Trophoblast cell (in vitro differentiated cells and primary cell): ENCODE data around the gene CIAO2B.

Experiments used
- DNase-seq, 2 donors: peaks; one replicate each; pipeline ENCODE4 v3.0.0-alpha.2; 2016
- H2AFZ ChIP-seq: 2 replicates; pipeline ENCODE4 v1.6.1; 2013; ENCODE audit warnings: low read length, moderate library complexity, mild to moderate bottlenecking; ENCODE audit not compliant: insufficient read depth, poor library complexity
- H2AK5ac ChIP-seq: 2 replicates; pipeline ENCODE4 v1.6.1; 2013; ENCODE audit warnings: mild to moderate bottlenecking, low read length
- H2BK120ac ChIP-seq: 2 replicates; pipeline ENCODE4 v1.6.1; 2013; ENCODE audit warnings: low read length, mild to moderate bottlenecking, moderate library complexity; ENCODE audit not compliant: insufficient read depth, poor library complexity
- H2BK12ac ChIP-seq: 2 replicates; pipeline ENCODE4 v1.6.1; 2013; ENCODE audit warnings: mild to moderate bottlenecking, low read length, moderate library complexity
- H2BK5ac ChIP-seq: 2 replicates; pipeline ENCODE4 v1.6.1; 2013; ENCODE audit warnings: low read length, low read depth, moderate library complexity, mild to moderate bottlenecking; ENCODE audit not compliant: poor library complexity
- H3K14ac ChIP-seq: 2 replicates; pipeline ENCODE4 v1.6.1; 2013; ENCODE audit warnings: mild to moderate bottlenecking, low read length
- H3K18ac ChIP-seq: 2 replicates; pipeline ENCODE4 v1.6.1; 2013; ENCODE audit warnings: mild to moderate bottlenecking, low read length
- H3K23ac ChIP-seq: 2 replicates; pipeline ENCODE4 v1.6.1; 2013; ENCODE audit warnings: low read length
- H3K27ac ChIP-seq: 2 replicates; pipeline ENCODE4 v1.5.1; 2013; ENCODE audit warnings: low read depth, mild to moderate bottlenecking, inconsistent platforms, low read length, moderate library complexity
- H3K27me3 ChIP-seq: 2 replicates; pipeline ENCODE4 v1.6.1; 2013; ENCODE audit warnings: inconsistent platforms, mild to moderate bottlenecking, low read length, moderate library complexity; ENCODE audit not compliant: insufficient read depth
- H3K36me3 ChIP-seq, 2 experiments: 1 replicate in 1 of 2; 2 replicates in 1 of 2; pipeline ENCODE4 v1.6.1; 2013; ENCODE audit warnings: low read length in 2 of 2, mild to moderate bottlenecking in 2 of 2, moderate library complexity in 1 of 2; ENCODE audit not compliant: insufficient read depth in 2 of 2, control insufficient read depth in 1 of 2
- H3K4ac ChIP-seq: 2 replicates; pipeline ENCODE4 v1.6.1; 2013; ENCODE audit warnings: low read depth, mild to moderate bottlenecking, low read length, moderate library complexity
- H3K4me1 ChIP-seq, 2 experiments: 1 replicate in 1 of 2; 2 replicates in 1 of 2; pipeline ENCODE4 v1.6.1; 2013; ENCODE audit warnings: low read length in 2 of 2, mild to moderate bottlenecking in 2 of 2, moderate library complexity in 1 of 2; ENCODE audit not compliant: insufficient read depth in 2 of 2, control insufficient read depth in 1 of 2
- H3K4me2 ChIP-seq: 2 replicates; pipeline ENCODE4 v1.6.1; 2013; ENCODE audit warnings: inconsistent platforms, mild to moderate bottlenecking, low read length, moderate library complexity
- H3K4me3 ChIP-seq: 2 replicates; pipeline ENCODE4 v1.5.1; 2013; ENCODE audit warnings: mild to moderate bottlenecking, low read depth, low read length, inconsistent platforms
- H3K79me1 ChIP-seq: one replicate; pipeline ENCODE4 v1.6.1; 2013; ENCODE audit warnings: low read length
- H3K79me2 ChIP-seq: 2 replicates; pipeline ENCODE4 v1.6.1; 2013; ENCODE audit warnings: low read length, mild to moderate bottlenecking; ENCODE audit not compliant: control insufficient read depth, insufficient read depth, poor library complexity
- H3K9ac ChIP-seq: 2 replicates; pipeline ENCODE4 v1.6.1; 2013; ENCODE audit warnings: mild to moderate bottlenecking, low read length
- H3K9me3 ChIP-seq: 2 replicates; pipeline ENCODE4 v1.6.1; 2013; ENCODE audit warnings: low read depth, mild to moderate bottlenecking, control low read depth, inconsistent platforms, low read length; ENCODE audit not compliant: insufficient read depth
- H4K12ac ChIP-seq: 2 replicates; pipeline ENCODE4 v1.6.1; 2013; ENCODE audit warnings: low read depth, mild to moderate bottlenecking, low read length, moderate library complexity
- H4K8ac ChIP-seq: 2 replicates; pipeline ENCODE4 v1.6.1; 2013; ENCODE audit warnings: low read depth, mild to moderate bottlenecking, low read length, moderate library complexity
- H4K91ac ChIP-seq: one replicate; pipeline ENCODE4 v1.6.1; 2013; ENCODE audit warnings: low read depth, mild to moderate bottlenecking, low read length, moderate library complexity
- WGBS: extraction: QIAGEN DNeasy Blood & Tissue Kit; methylation state at CpG from one replicate; pipeline ENCODE4 v1.1.7; 2013; ENCODE audit warnings: missing lambda C conversion rate; ENCODE audit not compliant: insufficient read length, insufficient coverage; ENCODE audit errors: extremely low coverage; 5-methylcytosine and 5-hydroxymethylcytosine counted together

CIAO2B gene

DNA sequence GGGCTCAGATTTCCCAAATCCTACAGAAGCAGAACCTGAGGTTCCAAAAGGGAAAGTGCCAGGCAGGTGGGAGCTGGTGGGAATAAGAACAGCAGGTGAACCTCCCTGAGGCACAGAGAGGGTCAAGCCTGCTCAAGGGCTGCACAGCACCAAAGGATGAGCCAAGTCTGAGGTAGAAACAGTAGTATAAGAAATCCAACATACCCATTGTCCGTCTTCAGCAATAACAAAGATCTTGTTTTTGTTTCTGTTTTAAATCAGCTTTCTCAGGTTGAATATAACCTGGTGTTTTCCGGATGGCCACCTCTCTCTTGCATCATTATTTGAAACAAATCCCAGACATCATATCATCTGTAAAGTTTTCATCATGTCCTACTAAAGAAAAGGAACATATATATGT is 16.2 kb upstream of the CIAO2B start:
- peaks cover 21% of the 10 kb centered on the region for H3K27me3 ChIP-seq
- no peak overlapping the region for H2AFZ ChIP-seq
- H4K8ac ChIP-seq, result no peak overlapping the region
- no peaks in the 10 kb centered on the region for H3K79me1 ChIP-seq
- H2AK5ac ChIP-seq, result no peak overlapping the region
- peak overlapping the region; percentile 59 for H3K9ac ChIP-seq
- H2BK120ac ChIP-seq, result no peak overlapping the region
- no peak overlapping the region for H3K4ac ChIP-seq
- no peak overlapping the region for H3K18ac ChIP-seq
- H3K79me2 ChIP-seq, result no peaks in the 10 kb centered on the region
- no peak overlapping the region for H3K23ac ChIP-seq
- H3K4me1 ChIP-seq, result no peaks in the 10 kb centered on the region
- no CpG with 5 or more reads among the region's 2 CpGs for WGBS
- peaks cover 1% of the 10 kb centered on the region for H3K9me3 ChIP-seq
- no peak overlapping the region for H2BK12ac ChIP-seq
- H3K4me3 ChIP-seq, result no peak overlapping the region
- no peaks in the 10 kb centered on the region for H3K36me3 ChIP-seq
- no peak overlapping the region for H4K91ac ChIP-seq
- no peak overlapping the region for H4K12ac ChIP-seq
- no peak overlapping the region for H2BK5ac ChIP-seq
- H3K4me2 ChIP-seq, result no peak overlapping the region
- no peak overlapping the region for H3K27ac ChIP-seq
- H3K14ac ChIP-seq, result no peak overlapping the region
- no peak for DNase-seq

DNA sequence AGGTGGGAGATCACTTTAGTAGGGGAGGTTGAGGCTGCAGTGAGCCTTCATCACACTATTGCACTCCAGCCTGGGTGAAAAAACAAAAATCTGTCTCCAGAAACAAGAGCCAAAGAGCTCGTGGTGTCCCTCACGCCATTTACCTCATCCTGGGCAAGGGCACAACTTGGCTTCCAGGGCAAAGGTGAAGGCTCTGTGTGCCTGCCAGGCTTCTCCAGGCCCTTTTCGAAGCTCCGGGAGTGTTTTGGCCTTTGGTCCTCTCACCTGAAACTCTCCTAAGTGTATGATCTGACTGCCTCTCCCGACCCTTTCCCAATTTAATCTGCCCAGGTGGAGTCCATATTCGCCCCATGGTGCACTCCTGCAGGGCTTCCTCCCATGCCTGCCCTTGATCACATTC is 15.3 kb upstream of the CIAO2B start:
- Histone ChIP-seq H3K4me3 (no peak overlapping the region), H3K23ac (no peak overlapping the region), H3K36me3 (no peaks in the 10 kb centered on the region), H3K18ac (no peak overlapping the region), H2BK5ac (no peak overlapping the region), H2AK5ac (no peak overlapping the region), H3K27me3 (peaks cover 21% of the 10 kb centered on the region), H4K12ac (no peak overlapping the region), H2BK12ac (no peak overlapping the region), H2AFZ (no peak overlapping the region), H3K27ac (no peak overlapping the region), H4K91ac (no peak overlapping the region), H4K8ac (no peak overlapping the region), H3K9me3 (peaks cover 1% of the 10 kb centered on the region), H3K79me1 (no peaks in the 10 kb centered on the region), H3K4me1 (no peaks in the 10 kb centered on the region), H3K9ac (no peak overlapping the region), H3K14ac (no peak overlapping the region), H2BK120ac (no peak overlapping the region), H3K4me2 (no peak overlapping the region), H3K79me2 (no peaks in the 10 kb centered on the region), H3K4ac (no peak overlapping the region)
- WGBS, result no CpG with 5 or more reads among the region's 6 CpGs
- no peak for DNase-seq

DNA sequence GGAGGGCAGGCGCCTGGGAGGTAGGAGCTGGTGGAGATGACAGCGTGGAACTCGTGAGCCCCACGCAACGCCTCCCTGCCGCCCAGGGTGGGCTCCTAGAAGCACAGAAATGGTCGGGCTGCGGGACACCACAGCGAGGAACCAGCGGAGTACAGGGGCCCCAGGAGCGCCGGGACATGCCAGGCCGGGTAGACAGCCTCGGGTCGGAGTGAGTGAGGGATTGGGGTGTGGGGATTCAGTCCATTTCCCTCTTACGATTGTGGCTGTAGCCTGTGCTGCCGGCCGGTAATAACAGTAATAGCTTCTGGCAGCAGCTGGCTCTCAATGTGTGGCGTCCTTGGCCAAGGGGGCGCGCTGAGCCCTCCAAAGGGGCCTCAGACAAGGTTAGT is 14.6 kb upstream of the CIAO2B start:
- no peak overlapping the region for H3K27ac ChIP-seq
- H3K18ac ChIP-seq, result no peak overlapping the region
- no peak overlapping the region for H3K4ac ChIP-seq
- no peaks in the 10 kb centered on the region for H3K4me1 ChIP-seq
- no peak overlapping the region for H2BK12ac ChIP-seq
- no peak overlapping the region for H2BK120ac ChIP-seq
- no peaks in the 10 kb centered on the region for H3K79me1 ChIP-seq
- no peaks in the 10 kb centered on the region for H3K79me2 ChIP-seq
- H3K4me2 ChIP-seq, result no peak overlapping the region
- H3K9ac ChIP-seq, result no peak overlapping the region
- H2BK5ac ChIP-seq, result no peak overlapping the region
- no peak overlapping the region for H2AK5ac ChIP-seq
- no peak overlapping the region for H4K8ac ChIP-seq
- no peak overlapping the region for H4K12ac ChIP-seq
- peaks cover 1% of the 10 kb centered on the region for H3K9me3 ChIP-seq
- H3K27me3 ChIP-seq, result peaks cover 21% of the 10 kb centered on the region
- H2AFZ ChIP-seq, result no peak overlapping the region
- H4K91ac ChIP-seq, result no peak overlapping the region
- no peak for DNase-seq
- H3K14ac ChIP-seq, result no peak overlapping the region
- WGBS, result no CpG with 5 or more reads among the region's 21 CpGs
- H3K4me3 ChIP-seq, result no peak overlapping the region
- H3K23ac ChIP-seq, result no peak overlapping the region
- peaks cover 1 to 2% of the 10 kb centered on the region in 2 experiments for H3K36me3 ChIP-seq

DNA sequence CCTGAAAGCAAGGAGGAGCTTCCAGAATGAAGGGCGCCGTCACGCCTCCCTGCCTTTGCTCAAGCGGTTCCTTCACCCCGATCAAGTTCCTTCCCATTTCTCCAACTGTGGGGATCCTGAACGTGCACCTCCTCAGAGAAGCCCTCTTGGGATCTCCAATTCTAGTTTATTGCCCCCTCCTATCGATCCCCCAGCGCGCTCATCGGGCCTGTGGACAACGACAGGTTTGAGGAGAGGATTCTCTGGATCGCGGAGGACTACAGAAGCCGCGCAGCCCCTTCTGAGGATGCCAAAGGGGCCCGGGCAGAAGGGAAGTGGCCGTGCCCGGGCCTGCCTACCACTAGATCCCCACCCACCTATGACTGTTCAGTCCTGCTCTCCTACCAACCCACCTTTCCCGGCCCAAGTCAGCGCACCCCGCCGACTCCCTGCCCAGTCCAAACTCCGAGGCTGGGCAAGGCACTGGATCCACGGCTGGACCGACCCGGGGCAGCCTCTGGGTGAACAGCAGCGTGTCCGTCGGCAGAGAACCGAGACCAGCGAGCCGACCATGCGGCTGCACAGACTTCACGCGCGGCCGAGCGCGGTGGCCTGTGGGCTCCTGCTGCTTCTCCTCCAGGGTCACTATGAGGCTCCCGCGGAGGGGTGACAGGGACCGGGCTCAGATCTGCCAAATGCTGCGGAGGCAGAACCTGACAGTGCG is 14.1 kb upstream of the CIAO2B start:
- Histone ChIP-seq H3K79me1 (no peaks in the 10 kb centered on the region), H4K8ac (no peak overlapping the region), H3K4ac (no peak overlapping the region), H4K12ac (no peak overlapping the region), H3K27me3 (peaks cover 21% of the 10 kb centered on the region), H2BK5ac (no peak overlapping the region), H2AK5ac (no peak overlapping the region), H3K23ac (no peak overlapping the region), H2BK12ac (no peak overlapping the region), H3K14ac (no peak overlapping the region), H4K91ac (no peak overlapping the region), H3K18ac (no peak overlapping the region), H3K9me3 (peaks cover 3% of the 10 kb centered on the region), H3K27ac (no peak overlapping the region), H3K9ac (no peak overlapping the region), H3K36me3 (peaks cover 6 to 7% of the 10 kb centered on the region in 2 experiments), H3K4me1 (no peaks in the 10 kb centered on the region), H3K4me2 (no peak overlapping the region), H3K4me3 (no peak overlapping the region), H3K79me2 (no peaks in the 10 kb centered on the region), H2AFZ (no peak overlapping the region), H2BK120ac (no peak overlapping the region)
- no CpG with 5 or more reads among the region's 44 CpGs for WGBS
- no peak for DNase-seq
